Stimulated activated naive CD8-positive, alpha-beta T cell treated with anti-CD3 and anti-CD28 coated beads, Interleukin-15, amount 100 ng/mL, for 72 hours (primary cell): Measurements from ENCODE around the gene SMIM24.
"Not testable (repeated sequence)": the region's sequence is repeated elsewhere in the genome, so short reads cannot be mapped to it uniquely, and the experiment has no call there.

Experiments used
- ATAC-seq: fragments of 150-1000 bp; cut with Tn5 transposase; 2 replicates; pipeline ENCODE4 v1.10.0; 2021; ENCODE audit warnings: mild to moderate bottlenecking, moderate library complexity
- DNase-seq, 2 donors: peaks; one replicate each; pipeline ENCODE4 v3.0.0; 2021 to 2022
- H3K27ac Mint-ChIP-seq, 2 donors: one replicate each; pipeline ENCODE4 v1.8.0; 2022; ENCODE audit warnings: mild to moderate bottlenecking in 2 of 2, mixed read lengths in 2 of 2, moderate library complexity in 2 of 2
- H3K27me3 Mint-ChIP-seq: one replicate; pipeline ENCODE4 v1.8.0; 2022; ENCODE audit warnings: mixed read lengths
- H3K4me1 Mint-ChIP-seq: one replicate; pipeline ENCODE4 v1.8.0; 2022; ENCODE audit warnings: mild to moderate bottlenecking, mixed read lengths
- H3K4me3 Mint-ChIP-seq, 2 donors: one replicate each; pipeline ENCODE4 v1.8.0; 2022; ENCODE audit warnings: mild to moderate bottlenecking in 2 of 2, mixed read lengths in 2 of 2, moderate library complexity in 1 of 2
- H3K9me3 Mint-ChIP-seq, 2 donors: one replicate each; pipeline ENCODE4 v1.8.0; 2022; ENCODE audit warnings: mixed read lengths in 2 of 2

SMIM24 gene

GRCh38 chr19:3458229-3459088 is 21.9 kb downstream of the SMIM24 start:
- ATAC-seq (no peak), DNase-seq (no peak)
- Mint-ChIP-seq H3K9me3 (no peaks in the 10 kb centered on the region), H3K4me1 (no peaks in the 10 kb centered on the region), H3K4me3 (no peak overlapping the region), H3K27me3 (no peaks in the 10 kb centered on the region), H3K27ac (peak overlapping the region in 1 of 2 donors; percentile 19)

GRCh38 chr19:3457528-3458228 is 22.6 kb downstream of the SMIM24 start:
- H3K4me3 Mint-ChIP-seq: no peak overlapping the region
- no peaks in the 10 kb centered on the region for H3K9me3 Mint-ChIP-seq
- H3K4me1 Mint-ChIP-seq: no peaks in the 10 kb centered on the region
- DNase-seq: no peak
- ATAC-seq: peak; percentile 14
- H3K27me3 Mint-ChIP-seq: no peaks in the 10 kb centered on the region
- no peak overlapping the region for H3K27ac Mint-ChIP-seq

GRCh38 chr19:3456925-3457527 is 23.3 kb downstream of the SMIM24 start:
- H3K27ac Mint-ChIP-seq: no peak overlapping the region
- H3K4me1 Mint-ChIP-seq: no peaks in the 10 kb centered on the region
- H3K4me3 Mint-ChIP-seq: no peak overlapping the region
- no peaks in the 10 kb centered on the region for H3K27me3 Mint-ChIP-seq
- DNase-seq: no peak
- ATAC-seq: peak; percentile 19
- no peaks in the 10 kb centered on the region for H3K9me3 Mint-ChIP-seq

GRCh38 chr19:3455960-3456601 is 24.2 kb downstream of the SMIM24 start:
- Mint-ChIP-seq H3K27ac (peak overlapping the region in 1 of 2 donors; percentile 33), H3K9me3 (no peaks in the 10 kb centered on the region), H3K4me3 (no peak overlapping the region), H3K27me3 (no peaks in the 10 kb centered on the region), H3K4me1 (no peaks in the 10 kb centered on the region)
- DNase-seq: no peak
- peak; percentile 22 for ATAC-seq

GRCh38 chr19:3455393-3455955 is 24.9 kb downstream of the SMIM24 start:
- no peaks in the 10 kb centered on the region for H3K9me3 Mint-ChIP-seq

GRCh38 chr19:3454656-3455392 is 25.5 kb downstream of the SMIM24 start:
- Mint-ChIP-seq H3K4me1 (no peaks in the 10 kb centered on the region), H3K27ac (no peak overlapping the region), H3K9me3 (no peaks in the 10 kb centered on the region), H3K4me3 (no peak overlapping the region), H3K27me3 (no peaks in the 10 kb centered on the region)
- ATAC-seq (no peak), DNase-seq (no peak)

More at GRCh38 chr19:3455393-3455955, 24.9 kb downstream of the SMIM24 start:
- DNase-seq (no peak), ATAC-seq (no peak)
- H3K27me3 Mint-ChIP-seq: no peaks in the 10 kb centered on the region
- H3K4me1 Mint-ChIP-seq: no peaks in the 10 kb centered on the region
- H3K27ac Mint-ChIP-seq: no peak overlapping the region
- H3K4me3 Mint-ChIP-seq: no peak overlapping the region

- no peak for ATAC-seq
These were observed 26.5 kb downstream of the SMIM24 start for GRCh38 chr19:3453840-3454239.

GRCh38 chr19:3452942-3453214 is 27.4 kb downstream of the SMIM24 start:
- H3K4me1 Mint-ChIP-seq, H3K27me3 Mint-ChIP-seq, H3K4me3 Mint-ChIP-seq, H3K9me3 Mint-ChIP-seq, ATAC-seq, DNase-seq: not testable (repeated sequence)
- H3K27ac Mint-ChIP-seq: peak overlapping the region in 1 of 2 donors; percentile 34

More at GRCh38 chr19:3453840-3454239, 26.5 kb downstream of the SMIM24 start:
- Mint-ChIP-seq H3K27me3 (no peaks in the 10 kb centered on the region), H3K9me3 (no peaks in the 10 kb centered on the region), H3K4me3 (no peak overlapping the region), H3K27ac (no peak overlapping the region), H3K4me1 (no peaks in the 10 kb centered on the region)
- DNase-seq: no peak

GRCh38 chr19:3452171-3452941 is 28.0 kb downstream of the SMIM24 start:
- H3K4me3 Mint-ChIP-seq: no peak overlapping the region
- H3K27ac Mint-ChIP-seq: no peak overlapping the region
- no peaks in the 10 kb centered on the region for H3K9me3 Mint-ChIP-seq
- H3K27me3 Mint-ChIP-seq: no peaks in the 10 kb centered on the region
- no peak for ATAC-seq
- no peak for DNase-seq
- H3K4me1 Mint-ChIP-seq: no peaks in the 10 kb centered on the region

GRCh38 chr19:3451451-3451866 is 28.9 kb downstream of the SMIM24 start:
- Mint-ChIP-seq H3K4me3 (no peak overlapping the region), H3K27ac (no peak overlapping the region), H3K4me1 (no peaks in the 10 kb centered on the region), H3K27me3 (no peaks in the 10 kb centered on the region), H3K9me3 (no peaks in the 10 kb centered on the region)
- no peak for DNase-seq
- no peak for ATAC-seq

GRCh38 chr19:3450796-3451411 is 29.4 kb downstream of the SMIM24 start:
- Mint-ChIP-seq H3K4me1 (no peaks in the 10 kb centered on the region), H3K9me3 (no peaks in the 10 kb centered on the region), H3K4me3 (no peak overlapping the region), H3K27me3 (no peaks in the 10 kb centered on the region), H3K27ac (peak overlapping the region in 1 of 2 donors; percentile 52)
- DNase-seq: no peak
- no peak for ATAC-seq

GRCh38 chr19:3448616-3449334 is 31.6 kb downstream of the SMIM24 start:
- no peak for DNase-seq
- Mint-ChIP-seq H3K4me1 (peaks cover 7% of the 10 kb centered on the region), H3K27me3 (no peaks in the 10 kb centered on the region), H3K27ac (peak overlapping the region in 1 of 2 donors; percentile 67), H3K4me3 (no peak overlapping the region), H3K9me3 (no peaks in the 10 kb centered on the region)
- ATAC-seq: no peak

- not testable (repeated sequence) for H3K27ac Mint-ChIP-seq, DNase-seq, H3K4me1 Mint-ChIP-seq, H3K27me3 Mint-ChIP-seq, H3K9me3 Mint-ChIP-seq, H3K4me3 Mint-ChIP-seq, ATAC-seq
These were observed 33.7 kb downstream of the SMIM24 start for GRCh38 chr19:3446657-3447056.
